Ascending aorta (tissue), 2 donors: Measurements from ENCODE around the gene GRM1. TPM values are rescaled to one million over a fixed set of nuclear protein-coding genes. Genes with fewer than 3 reads are reported as not detected.

Experiments used
- DNase-seq, 2 donors: peaks; one replicate each; pipeline ENCODE4 v3.0.0-alpha.2; 2019; ENCODE audit warnings: low spot score in 2 of 2
- H3K27ac ChIP-seq, 2 donors: fragments of 200-600 bp; sonication (generic); one replicate each; pipeline ENCODE4 v1.5.1; 2016 to 2017; ENCODE audit warnings: mild to moderate bottlenecking in 1 of 2
- H3K27me3 ChIP-seq: fragments of 200-600 bp; sonication (generic); one replicate; pipeline ENCODE4 v1.5.1; 2017
- H3K36me3 ChIP-seq, 2 donors: fragments of 200-600 bp; sonication (generic); one replicate each; pipeline ENCODE4 v1.5.1; 2016
- H3K4me1 ChIP-seq, 2 donors: fragments of 200-600 bp; sonication (generic); one replicate each; pipeline ENCODE4 v1.5.1; 2016 to 2017; ENCODE audit warnings: mild to moderate bottlenecking in 1 of 2
- H3K4me3 ChIP-seq, 2 donors: fragments of 200-600 bp; sonication (generic); one replicate each; pipeline ENCODE4 v1.5.1; 2016 to 2017; ENCODE audit warnings: mild to moderate bottlenecking in 1 of 2
- H3K9me3 ChIP-seq, 2 donors: fragments of 200-600 bp; sonication (generic); one replicate each; pipeline ENCODE4 v1.5.1; 2016
- intact Hi-C: fragments of 100-400 bp; cut with DNase I; formaldehyde crosslinking; loops from one replicate; pipeline ENCODE4 v1.15.1; 2023
- total RNA-seq: library from RNA; depleted of rRNA; stranded (reverse); fragments of >200 nt; gene quantifications from one replicate; pipeline ENCODE4 v1.1.0, GENCODE V29; 2016
- TF ChIP-seq, protein P1 (sequence below), 3 experiments: fragments of 200-600 bp in 2 of 3; fragments of 450-650 bp in 1 of 3; sonication (generic) in 2 of 3; IDR thresholded peaks; one replicate each; pipeline ENCODE4 v1.5.1; 2016 to 2019; ENCODE audit warnings: antibody characterized with exemption in 3 of 3, mild to moderate bottlenecking in 1 of 3, moderate library complexity in 1 of 3

GRM1 gene
- total RNA-seq, 1 donor from 2014 or later = not detected

DNA sequence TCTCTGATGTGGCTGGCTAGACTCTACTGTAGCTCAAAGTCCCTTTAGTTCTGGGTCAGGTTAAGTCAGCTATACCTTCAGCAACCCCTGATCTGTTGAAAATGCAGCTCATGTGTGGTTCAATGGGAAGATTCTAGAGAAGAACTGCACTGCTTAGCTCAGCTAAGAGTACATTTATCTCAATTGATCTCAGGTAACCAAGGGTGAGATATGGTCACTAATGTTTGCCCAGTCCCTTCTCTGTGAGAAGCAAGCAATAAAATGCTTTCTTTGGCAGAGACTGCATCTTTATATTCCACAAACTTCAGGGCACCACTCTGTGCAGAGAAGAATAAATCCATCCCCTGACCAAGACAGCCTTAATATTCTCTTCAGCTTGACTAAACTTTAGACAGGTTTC, 274.1 kb downstream of the GRM1 start:
- H3K27ac ChIP-seq = no peak overlapping the region
- no peaks in the 10 kb centered on the region for H3K9me3 ChIP-seq
- H3K27me3 ChIP-seq = no peaks in the 10 kb centered on the region
- no peaks in the 10 kb centered on the region for H3K4me1 ChIP-seq
- TF ChIP-seq, protein P1, sequence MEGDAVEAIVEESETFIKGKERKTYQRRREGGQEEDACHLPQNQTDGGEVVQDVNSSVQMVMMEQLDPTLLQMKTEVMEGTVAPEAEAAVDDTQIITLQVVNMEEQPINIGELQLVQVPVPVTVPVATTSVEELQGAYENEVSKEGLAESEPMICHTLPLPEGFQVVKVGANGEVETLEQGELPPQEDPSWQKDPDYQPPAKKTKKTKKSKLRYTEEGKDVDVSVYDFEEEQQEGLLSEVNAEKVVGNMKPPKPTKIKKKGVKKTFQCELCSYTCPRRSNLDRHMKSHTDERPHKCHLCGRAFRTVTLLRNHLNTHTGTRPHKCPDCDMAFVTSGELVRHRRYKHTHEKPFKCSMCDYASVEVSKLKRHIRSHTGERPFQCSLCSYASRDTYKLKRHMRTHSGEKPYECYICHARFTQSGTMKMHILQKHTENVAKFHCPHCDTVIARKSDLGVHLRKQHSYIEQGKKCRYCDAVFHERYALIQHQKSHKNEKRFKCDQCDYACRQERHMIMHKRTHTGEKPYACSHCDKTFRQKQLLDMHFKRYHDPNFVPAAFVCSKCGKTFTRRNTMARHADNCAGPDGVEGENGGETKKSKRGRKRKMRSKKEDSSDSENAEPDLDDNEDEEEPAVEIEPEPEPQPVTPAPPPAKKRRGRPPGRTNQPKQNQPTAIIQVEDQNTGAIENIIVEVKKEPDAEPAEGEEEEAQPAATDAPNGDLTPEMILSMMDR (IDR thresholded peaks at IDR 0.05) = no peak
- no peaks in the 10 kb centered on the region for H3K36me3 ChIP-seq
- H3K4me3 ChIP-seq = no peak overlapping the region
- intact Hi-C loops = no loop called here
- no peak for DNase-seq

DNA sequence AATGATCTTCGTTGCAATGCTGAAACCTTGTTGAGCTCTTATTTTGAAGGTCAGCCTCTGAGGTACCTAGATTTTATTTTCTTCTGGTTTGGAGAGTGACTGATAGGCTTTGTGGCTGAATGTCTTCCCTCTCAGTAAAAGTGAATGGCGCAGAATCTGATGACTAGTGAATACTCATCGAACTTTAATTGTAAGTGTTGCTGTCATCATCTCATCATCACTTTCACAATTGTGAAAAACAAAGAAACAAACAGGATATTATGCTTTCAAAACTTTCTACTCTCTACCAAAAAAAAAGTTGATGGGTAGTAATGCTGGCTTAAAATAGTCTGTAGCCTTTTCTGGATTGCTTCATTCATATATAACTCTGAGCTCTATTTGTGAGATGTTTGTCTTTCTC, 275.3 kb downstream of the GRM1 start:
- H3K4me1 ChIP-seq = no peaks in the 10 kb centered on the region
- TF ChIP-seq, protein P1 (IDR thresholded peaks at IDR 0.05) = no peak
- no peak overlapping the region for H3K4me3 ChIP-seq
- intact Hi-C loops = no loop called here
- H3K27ac ChIP-seq = no peak overlapping the region
- H3K36me3 ChIP-seq = no peaks in the 10 kb centered on the region
- no peak for DNase-seq
- no peaks in the 10 kb centered on the region for H3K27me3 ChIP-seq
- no peaks in the 10 kb centered on the region for H3K9me3 ChIP-seq

DNA sequence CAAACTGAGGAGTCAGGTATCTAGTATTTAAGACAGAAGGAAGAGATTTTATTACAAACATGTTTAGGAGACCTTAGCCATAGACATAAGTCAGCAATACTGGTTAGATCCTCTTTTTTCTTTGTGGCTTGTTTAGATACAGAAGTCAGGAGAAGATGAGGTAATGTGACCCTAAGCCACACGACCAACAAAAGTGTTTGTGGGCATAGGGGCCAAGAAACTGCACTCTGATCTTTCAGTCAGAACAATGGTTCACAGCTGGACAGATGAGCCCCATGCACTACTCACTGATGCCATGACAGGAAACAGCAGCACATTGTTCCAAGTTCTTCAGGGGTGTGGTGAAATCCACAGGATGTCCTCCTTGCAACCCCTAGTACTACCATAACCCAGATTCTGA, 276.2 kb downstream of the GRM1 start:
- no peaks in the 10 kb centered on the region for H3K27me3 ChIP-seq
- intact Hi-C loops = no loop called here
- no peaks in the 10 kb centered on the region for H3K9me3 ChIP-seq
- TF ChIP-seq, protein P1 (IDR thresholded peaks at IDR 0.05) = no peak
- H3K36me3 ChIP-seq = no peaks in the 10 kb centered on the region
- H3K4me3 ChIP-seq = no peak overlapping the region
- DNase-seq = no peak
- H3K4me1 ChIP-seq = no peaks in the 10 kb centered on the region
- H3K27ac ChIP-seq = no peak overlapping the region

DNA sequence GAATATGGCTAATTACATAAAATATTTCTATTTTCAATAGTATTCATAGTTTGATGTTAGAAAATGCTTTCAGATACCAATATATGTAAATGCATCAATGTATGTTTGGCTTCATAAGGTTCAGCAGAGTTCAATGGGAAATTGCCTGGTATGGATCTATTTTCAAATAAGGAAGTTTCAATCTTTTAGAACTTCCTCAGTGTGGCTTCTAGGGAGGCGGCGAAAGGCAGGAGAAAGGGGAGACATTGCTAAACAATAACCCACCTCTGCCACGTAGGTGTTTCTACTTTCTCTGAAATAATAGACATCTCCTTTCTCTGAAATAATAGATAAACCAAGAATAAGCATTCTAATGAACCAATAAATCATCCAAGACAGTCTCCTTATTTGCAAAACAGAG, 277.1 kb downstream of the GRM1 start:
- no peaks in the 10 kb centered on the region for H3K4me1 ChIP-seq
- TF ChIP-seq, protein P1 (IDR thresholded peaks at IDR 0.05) = no peak
- H3K27me3 ChIP-seq = no peaks in the 10 kb centered on the region
- H3K27ac ChIP-seq = no peak overlapping the region
- DNase-seq = no peak
- intact Hi-C loops = no loop called here
- H3K4me3 ChIP-seq = no peak overlapping the region
- H3K36me3 ChIP-seq = no peaks in the 10 kb centered on the region
- H3K9me3 ChIP-seq = no peaks in the 10 kb centered on the region

DNA sequence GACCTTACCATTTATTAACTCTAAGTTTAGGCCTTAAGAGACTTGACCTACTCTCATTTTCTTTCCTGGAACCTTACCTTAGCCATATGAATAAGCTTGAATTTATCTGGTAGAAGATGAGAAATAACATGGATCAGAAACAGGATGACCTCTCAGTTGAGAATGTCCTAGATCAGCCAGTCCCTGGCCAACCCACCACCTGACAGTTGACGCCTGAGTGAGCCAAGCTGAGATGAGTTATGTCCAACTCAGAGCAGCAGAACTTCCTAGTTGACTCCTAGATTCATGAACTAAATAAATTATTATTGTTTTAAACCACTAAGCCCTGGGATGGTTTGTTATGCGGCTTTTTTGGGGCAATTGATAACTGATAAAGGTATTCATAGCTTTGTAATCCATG, 281.8 kb downstream of the GRM1 start:
- intact Hi-C loops = no loop called here
- TF ChIP-seq, protein P1 (IDR thresholded peaks at IDR 0.05) = no peak
- H3K36me3 ChIP-seq = no peaks in the 10 kb centered on the region
- no peak overlapping the region for H3K4me3 ChIP-seq
- no peaks in the 10 kb centered on the region for H3K9me3 ChIP-seq
- no peak for DNase-seq
- no peaks in the 10 kb centered on the region for H3K4me1 ChIP-seq
- no peak overlapping the region for H3K27ac ChIP-seq
- H3K27me3 ChIP-seq = no peaks in the 10 kb centered on the region

DNA sequence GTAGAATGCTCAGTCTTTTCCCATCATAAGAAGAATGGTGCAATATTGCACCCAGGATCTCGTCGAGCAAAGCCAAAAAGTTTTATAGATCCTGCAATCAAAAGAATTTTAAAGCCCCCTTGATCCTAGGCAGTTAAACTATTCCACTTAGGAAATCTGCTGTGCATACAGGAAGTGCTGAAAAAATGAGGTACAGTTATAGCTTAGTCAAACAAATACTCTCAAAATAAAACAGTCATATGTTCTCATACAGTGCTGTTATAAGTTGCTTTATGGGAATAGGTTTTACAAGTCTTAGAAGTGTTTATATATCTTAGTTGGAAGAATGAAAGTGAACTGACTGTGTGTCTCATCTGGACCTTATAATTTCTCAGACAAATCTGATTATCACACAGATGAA, 282.2 kb downstream of the GRM1 start:
- no peaks in the 10 kb centered on the region for H3K9me3 ChIP-seq
- TF ChIP-seq, protein P1 (IDR thresholded peaks at IDR 0.05) = no peak
- H3K4me1 ChIP-seq = no peaks in the 10 kb centered on the region
- no peaks in the 10 kb centered on the region for H3K27me3 ChIP-seq
- intact Hi-C loops = no loop called here
- no peak for DNase-seq
- no peak overlapping the region for H3K27ac ChIP-seq
- no peak overlapping the region for H3K4me3 ChIP-seq
- no peaks in the 10 kb centered on the region for H3K36me3 ChIP-seq
